Measurements from ENCODE around the gene KREMEN2.
A peak's percentile ranks its signal among the peaks of the same experiment; 100 is the strongest.

Gene KREMEN2

GRCh38 chr16:2981177-2981898, 17.3 kb downstream of the KREMEN2 start:
- no peak for DNase-seq

- no peak for DNase-seq
These were observed 17.8 kb downstream of the KREMEN2 start for GRCh38 chr16:2981899-2982250.

GRCh38 chr16:2982402-2982801, 18.3 kb downstream of the KREMEN2 start:
- no peak for DNase-seq

- peak; percentile 33 for DNase-seq
These were observed 19.6 kb downstream of the KREMEN2 start for GRCh38 chr16:2983706-2984136.

GRCh38 chr16:2985462-2985861, 21.4 kb downstream of the KREMEN2 start:
- no peak for DNase-seq

GRCh38 chr16:2985893-2986355, 21.8 kb downstream of the KREMEN2 start:
- no peak for DNase-seq

GRCh38 chr16:2986623-2987188, 22.6 kb downstream of the KREMEN2 start:
- DNase-seq: no peak

GRCh38 chr16:2987286-2987685, 23.2 kb downstream of the KREMEN2 start:
- DNase-seq: no peak

- no peak for DNase-seq
These were observed 23.8 kb downstream of the KREMEN2 start for GRCh38 chr16:2987833-2988232.

- DNase-seq: no peak
These were observed 24.6 kb downstream of the KREMEN2 start for GRCh38 chr16:2988590-2989099.

- no peak for DNase-seq
These were observed 26.8 kb downstream of the KREMEN2 start for GRCh38 chr16:2990891-2991290.

GRCh38 chr16:2991566-2992261, 27.6 kb downstream of the KREMEN2 start:
- DNase-seq: no peak

GRCh38 chr16:2992383-2993081, 28.5 kb downstream of the KREMEN2 start:
- no peak for DNase-seq

- DNase-seq: no peak
These were observed 32.2 kb downstream of the KREMEN2 start for GRCh38 chr16:2996298-2996697.

- DNase-seq: no peak
These were observed 35.9 kb downstream of the KREMEN2 start for GRCh38 chr16:2999929-3000328.

GRCh38 chr16:3000540-3000939, 36.5 kb downstream of the KREMEN2 start:
- no peak for DNase-seq

- no peak for DNase-seq
These were observed 37.2 kb downstream of the KREMEN2 start for GRCh38 chr16:3001316-3001715.

GRCh38 chr16:3003582-3004270, 39.7 kb downstream of the KREMEN2 start:
- DNase-seq: peak; percentile 96

GRCh38 chr16:3004319-3004718, 40.2 kb downstream of the KREMEN2 start:
- DNase-seq: no peak

GRCh38 chr16:3004781-3005284, 40.8 kb downstream of the KREMEN2 start:
- peak; percentile 32 for DNase-seq

GRCh38 chr16:3007059-3007956, 43.2 kb downstream of the KREMEN2 start:
- peak; percentile 78 for DNase-seq

Data from GF-D8 (cell line).